ENCODE data around the gene MTMR2.

DNA sequence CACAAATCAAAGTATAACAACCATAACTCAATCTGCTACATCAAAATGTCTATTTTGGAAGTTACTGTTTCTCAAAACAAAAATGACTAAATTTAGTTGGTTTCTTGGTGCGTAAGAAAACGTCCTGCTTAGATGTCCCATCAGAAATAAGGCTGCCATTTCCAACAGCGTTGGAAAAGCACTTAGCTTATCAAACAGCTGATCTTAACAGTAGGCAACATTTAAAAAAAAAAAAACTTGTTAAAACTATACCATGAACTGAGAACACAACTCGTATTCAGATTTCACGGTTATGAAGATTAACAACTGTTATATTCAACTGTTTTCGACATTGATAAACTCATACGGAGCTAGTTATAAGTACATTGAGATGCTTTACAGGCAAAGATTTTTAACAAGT, 131.2 kb downstream of the MTMR2 start:
- TF ChIP-seq, protein P1, sequence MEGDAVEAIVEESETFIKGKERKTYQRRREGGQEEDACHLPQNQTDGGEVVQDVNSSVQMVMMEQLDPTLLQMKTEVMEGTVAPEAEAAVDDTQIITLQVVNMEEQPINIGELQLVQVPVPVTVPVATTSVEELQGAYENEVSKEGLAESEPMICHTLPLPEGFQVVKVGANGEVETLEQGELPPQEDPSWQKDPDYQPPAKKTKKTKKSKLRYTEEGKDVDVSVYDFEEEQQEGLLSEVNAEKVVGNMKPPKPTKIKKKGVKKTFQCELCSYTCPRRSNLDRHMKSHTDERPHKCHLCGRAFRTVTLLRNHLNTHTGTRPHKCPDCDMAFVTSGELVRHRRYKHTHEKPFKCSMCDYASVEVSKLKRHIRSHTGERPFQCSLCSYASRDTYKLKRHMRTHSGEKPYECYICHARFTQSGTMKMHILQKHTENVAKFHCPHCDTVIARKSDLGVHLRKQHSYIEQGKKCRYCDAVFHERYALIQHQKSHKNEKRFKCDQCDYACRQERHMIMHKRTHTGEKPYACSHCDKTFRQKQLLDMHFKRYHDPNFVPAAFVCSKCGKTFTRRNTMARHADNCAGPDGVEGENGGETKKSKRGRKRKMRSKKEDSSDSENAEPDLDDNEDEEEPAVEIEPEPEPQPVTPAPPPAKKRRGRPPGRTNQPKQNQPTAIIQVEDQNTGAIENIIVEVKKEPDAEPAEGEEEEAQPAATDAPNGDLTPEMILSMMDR (IDR thresholded peaks at IDR 0.05; ENCODE audit: poor library complexity): no peak
- TF ChIP-seq EZH2 (IDR thresholded peaks at IDR 0.05; ENCODE audit: borderline replicate concordance): no peak

Measured in hepatocyte (in vitro differentiated cells).